DND-41 (cell line): ENCODE data around the gene PRKACG.

Source experiments
- ATAC-seq: fragments of 200-7000 bp; cut with Tn5 transposase; 3 replicates; pipeline ENCODE4 v1.9.1; 2021; ENCODE audit warnings: low read depth; ENCODE audit not compliant: insufficient read depth
- DNase-seq: peaks from one replicate; pipeline ENCODE4 v3.0.0-alpha.2; 2020
- H2AFZ ChIP-seq: 2 replicates; pipeline ENCODE4 v1.6.0; 2012; ENCODE audit warnings: low read depth, low read length
- H3K27ac ChIP-seq: 2 replicates; pipeline ENCODE4 v1.5.1; 2012; ENCODE audit warnings: low read length, inconsistent platforms
- H3K27me3 ChIP-seq: fragments of 200-600 bp; sonication (generic); 2 replicates; pipeline ENCODE4 v1.6.0; 2012; ENCODE audit warnings: low read length, mild to moderate bottlenecking, inconsistent platforms; ENCODE audit not compliant: insufficient read depth, poor library complexity
- H3K36me3 ChIP-seq: 2 replicates; pipeline ENCODE4 v1.5.1; 2012; ENCODE audit warnings: low read length, inconsistent platforms; ENCODE audit not compliant: insufficient read depth
- H3K4me1 ChIP-seq: 2 replicates; pipeline ENCODE4 v1.5.1; 2012; ENCODE audit warnings: mild to moderate bottlenecking, low read length; ENCODE audit not compliant: insufficient read depth
- H3K4me2 ChIP-seq: 2 replicates; pipeline ENCODE4 v1.6.0; 2012; ENCODE audit warnings: mild to moderate bottlenecking, moderate library complexity, low read length, inconsistent platforms; ENCODE audit not compliant: insufficient read depth
- H3K4me3 ChIP-seq, 2 experiments: fragments of 200-600 bp in 1 of 2; shearing (Covaris generic) in 1 of 2; 2 replicates each; pipeline ENCODE4 v1.5.1; 2012 to 2016; ENCODE audit warnings: inconsistent platforms in 2 of 2, low read length in 2 of 2, mild to moderate bottlenecking in 2 of 2, low read depth in 1 of 2, moderate library complexity in 1 of 2
- H3K79me2 ChIP-seq: 2 replicates; pipeline ENCODE4 v1.6.0; 2012; ENCODE audit warnings: low read length, inconsistent platforms; ENCODE audit not compliant: insufficient read depth
- H3K9ac ChIP-seq: 2 replicates; pipeline ENCODE4 v1.6.0; 2012; ENCODE audit warnings: low read depth, mild to moderate bottlenecking, inconsistent platforms, low read length, moderate library complexity
- H3K9me3 ChIP-seq: 2 replicates; pipeline ENCODE4 v1.5.1; 2012; ENCODE audit warnings: low read length, moderate library complexity, mild to moderate bottlenecking, inconsistent platforms; ENCODE audit not compliant: insufficient read depth, severe bottlenecking
- H4K20me1 ChIP-seq: 2 replicates; pipeline ENCODE4 v1.6.0; 2012; ENCODE audit warnings: low read length; ENCODE audit not compliant: insufficient read depth
- CTCF ChIP-seq: IDR thresholded peaks from 2 replicates; pipeline ENCODE4 v1.5.1; 2012; ENCODE audit warnings: borderline replicate concordance, low read length, moderate library complexity, mild to moderate bottlenecking; ENCODE audit not compliant: poor library complexity, severe bottlenecking; ENCODE audit errors: extremely low read depth
- EZH2 ChIP-seq: IDR thresholded peaks from 3 replicates; pipeline ENCODE4 v1.6.1; 2012; ENCODE audit warnings: borderline replicate concordance, low read depth, mild to moderate bottlenecking, moderate library complexity, low read length, inconsistent platforms; ENCODE audit not compliant: severe bottlenecking

PRKACG gene

GRCh38 chr9:69030851-69031645 is 17.1 kb upstream of the PRKACG start:
- TF ChIP-seq EZH2 = no peak
- TF ChIP-seq CTCF = no peak
- peaks cover 5% of the 10 kb centered on the region for H3K9me3 ChIP-seq
- no peaks in the 10 kb centered on the region for H3K27me3 ChIP-seq
- H3K4me2 ChIP-seq = no peak overlapping the region
- peaks cover 32% of the 10 kb centered on the region for H3K4me1 ChIP-seq
- DNase-seq = no peak
- peaks cover 5% of the 10 kb centered on the region; the same call in 1 of the 2 replicates for H3K79me2 ChIP-seq
- H2AFZ ChIP-seq = no peak overlapping the region
- H3K9ac ChIP-seq = no peak overlapping the region
- H3K27ac ChIP-seq = no peak overlapping the region
- no peaks in the 10 kb centered on the region for H3K36me3 ChIP-seq
- ATAC-seq = no peak
- no peak overlapping the region for H3K4me3 ChIP-seq
- no peaks in the 10 kb centered on the region for H4K20me1 ChIP-seq

GRCh38 chr9:69029535-69029934 is 15.6 kb upstream of the PRKACG start:
- no peak for ATAC-seq
- Histone ChIP-seq H3K9me3 (peaks cover 5% of the 10 kb centered on the region), H3K36me3 (no peaks in the 10 kb centered on the region), H3K9ac (no peak overlapping the region), H2AFZ (no peak overlapping the region), H3K27me3 (no peaks in the 10 kb centered on the region), H3K79me2 (no peaks in the 10 kb centered on the region), H3K4me2 (no peak overlapping the region), H3K4me3 (no peak overlapping the region), H3K4me1 (peaks cover 28% of the 10 kb centered on the region), H4K20me1 (no peaks in the 10 kb centered on the region), H3K27ac (no peak overlapping the region)
- no peak for DNase-seq
- no peak for TF ChIP-seq EZH2

- no peaks in the 10 kb centered on the region for H4K20me1 ChIP-seq
- no peak overlapping the region for H3K4me3 ChIP-seq
- no peak overlapping the region for H3K4me2 ChIP-seq
- H3K36me3 ChIP-seq = no peaks in the 10 kb centered on the region
- peaks cover 5% of the 10 kb centered on the region for H3K9me3 ChIP-seq
- ATAC-seq (peak; percentile 96), DNase-seq (peak; percentile 80)
- TF ChIP-seq EZH2 (no peak), CTCF (no peak)
- no peaks in the 10 kb centered on the region for H3K79me2 ChIP-seq
- H3K27me3 ChIP-seq = no peaks in the 10 kb centered on the region
- no peak overlapping the region for H2AFZ ChIP-seq
- H3K27ac ChIP-seq = no peak overlapping the region
- H3K9ac ChIP-seq = no peak overlapping the region
- peaks cover 28% of the 10 kb centered on the region for H3K4me1 ChIP-seq
Observed at GRCh38 chr9:69028754-69029153, 14.8 kb upstream of the PRKACG start.

- H3K27me3 ChIP-seq = no peaks in the 10 kb centered on the region
Observed at GRCh38 chr9:69027355-69028097, 13.6 kb upstream of the PRKACG start.

More at GRCh38 chr9:69027355-69028097, 13.6 kb upstream of the PRKACG start:
- Histone ChIP-seq H3K27ac (no peak overlapping the region), H4K20me1 (no peaks in the 10 kb centered on the region), H3K4me2 (no peak overlapping the region), H3K4me3 (no peak overlapping the region), H3K4me1 (peaks cover 28% of the 10 kb centered on the region), H3K36me3 (no peaks in the 10 kb centered on the region), H2AFZ (no peak overlapping the region), H3K9me3 (peaks cover 5% of the 10 kb centered on the region), H3K79me2 (no peaks in the 10 kb centered on the region), H3K9ac (no peak overlapping the region)
- DNase-seq = peak; percentile 29
- no peak for TF ChIP-seq EZH2
- peak; percentile 82 for TF ChIP-seq CTCF
- peak; percentile 34; the same call in 2 of the 3 replicates for ATAC-seq
